Ecto neural progenitor cell (in vitro differentiated cells): ENCODE results near the gene OR56A1.

Experiments used
- DNase-seq: peaks from one replicate; pipeline ENCODE4 v3.0.0-alpha.2; 2018; ENCODE audit warnings: low spot score

Gene OR56A1

GRCh38 chr11:5986885-5987284, 43.7 kb downstream of the OR56A1 start, which contains the start of gene OR52L1:
OR52L1 (minus strand) TSS chr11:5986985; CDS start chr11:5986930, 55 bp downstream.
- DNase-seq = no peak

GRCh38 chr11:5983443-5983842, 47.1 kb downstream of the OR56A1 start:
- DNase-seq = no peak

GRCh38 chr11:5973530-5973929, 57.0 kb downstream of the OR56A1 start:
- no peak for DNase-seq
